BE2C (cell line): ENCODE data around the gene ADAMTSL1.

Experiments
- DNase-seq: peaks from one replicate; pipeline ENCODE4 v3.0.0-alpha.2; 2020
- H3K27me3 ChIP-seq: fragments of 250-450 bp; sonication (Bioruptor Pico); 2 replicates; pipeline ENCODE4 v1.5.1; 2020; ENCODE audit warnings: mild to moderate bottlenecking
- H3K36me3 ChIP-seq: fragments of 250-450 bp; sonication (Bioruptor Pico); 2 replicates; pipeline ENCODE4 v1.5.1; 2020; ENCODE audit warnings: mild to moderate bottlenecking
- H3K4me1 ChIP-seq: fragments of 250-450 bp; sonication (Bioruptor Pico); 2 replicates; pipeline ENCODE4 v1.5.1; 2020
- H3K4me3 ChIP-seq: 2 replicates; pipeline ENCODE4 v1.5.1; 2011; ENCODE audit warnings: low read depth, low read length
- H3K9me3 ChIP-seq: fragments of 250-450 bp; sonication (Bioruptor Pico); 2 replicates; pipeline ENCODE4 v1.5.1; 2020
- TF ChIP-seq, protein P1 (sequence below): IDR thresholded peaks from 2 replicates; pipeline ENCODE4 v1.5.1; 2012; ENCODE audit warnings: mild to moderate bottlenecking, low read depth, low read length

Gene ADAMTSL1

DNA sequence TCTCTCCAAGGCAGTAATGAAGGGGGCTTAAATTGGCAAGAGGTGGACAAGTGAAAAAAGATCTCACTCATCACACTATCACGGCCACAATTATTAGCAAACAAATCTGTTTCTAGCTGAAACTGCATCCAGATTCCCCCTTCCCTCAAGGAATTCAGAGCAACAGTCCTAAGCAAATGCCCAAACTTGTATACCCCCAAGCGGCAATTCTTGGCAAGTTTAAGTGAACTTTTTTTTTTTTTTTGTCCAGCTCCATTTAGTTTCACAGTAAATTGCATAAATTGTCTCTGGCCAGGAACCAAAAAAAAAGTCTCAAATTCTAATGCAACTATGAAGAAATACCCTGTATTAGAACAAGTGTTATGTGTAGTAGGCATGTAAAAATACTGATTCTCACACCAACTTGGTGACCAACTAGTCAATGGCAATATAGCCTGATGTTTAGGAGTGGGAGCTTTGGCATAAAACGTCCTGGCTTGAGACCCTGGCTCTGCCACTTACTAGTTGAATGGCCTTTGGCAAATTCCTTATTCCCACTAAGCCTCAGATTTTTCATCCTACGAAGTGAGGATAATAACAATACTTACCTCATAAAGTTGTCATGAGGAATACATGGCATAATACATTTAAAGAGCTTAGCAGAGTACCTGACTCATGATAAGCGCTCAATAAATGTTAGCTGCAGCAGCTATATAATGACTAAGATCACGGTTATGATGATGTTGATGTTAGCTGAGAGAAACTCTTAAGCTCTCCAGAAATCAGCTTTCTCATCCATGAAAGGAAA lies 193.2 kb downstream of the ADAMTSL1 start:
- Histone ChIP-seq H3K36me3 (no peaks in the 10 kb centered on the region), H3K27me3 (0 out of 2 replicates have a peak, but pooled peaks cover 6% of the 10 kb centered on the region)
- DNase-seq = no peak

DNA sequence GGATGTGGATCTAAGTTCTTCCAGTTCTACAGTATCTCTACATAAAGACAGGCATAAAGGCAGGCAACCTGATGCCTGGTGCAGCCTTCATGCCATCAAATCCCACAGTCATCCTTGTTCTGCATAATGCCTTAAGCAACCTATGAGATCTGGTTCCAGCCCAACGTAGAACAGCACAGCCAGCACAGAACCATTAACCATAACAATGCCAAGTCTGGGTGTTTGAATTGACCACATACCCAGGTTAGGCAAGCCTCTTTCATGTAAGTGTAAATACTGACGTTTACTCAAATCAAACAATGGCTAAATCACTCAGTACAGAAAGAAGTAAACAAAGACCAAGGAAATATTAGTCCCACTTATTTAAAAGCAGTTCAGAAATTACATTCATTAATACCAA lies 195.0 kb downstream of the ADAMTSL1 start:
- Histone ChIP-seq H3K9me3 (no peaks in the 10 kb centered on the region), H3K4me3 (no peak overlapping the region), H3K4me1 (no peaks in the 10 kb centered on the region), H3K36me3 (no peaks in the 10 kb centered on the region), H3K27me3 (0 out of 2 replicates have a peak, but pooled peaks cover 4% of the 10 kb centered on the region)
- TF ChIP-seq, protein P1, sequence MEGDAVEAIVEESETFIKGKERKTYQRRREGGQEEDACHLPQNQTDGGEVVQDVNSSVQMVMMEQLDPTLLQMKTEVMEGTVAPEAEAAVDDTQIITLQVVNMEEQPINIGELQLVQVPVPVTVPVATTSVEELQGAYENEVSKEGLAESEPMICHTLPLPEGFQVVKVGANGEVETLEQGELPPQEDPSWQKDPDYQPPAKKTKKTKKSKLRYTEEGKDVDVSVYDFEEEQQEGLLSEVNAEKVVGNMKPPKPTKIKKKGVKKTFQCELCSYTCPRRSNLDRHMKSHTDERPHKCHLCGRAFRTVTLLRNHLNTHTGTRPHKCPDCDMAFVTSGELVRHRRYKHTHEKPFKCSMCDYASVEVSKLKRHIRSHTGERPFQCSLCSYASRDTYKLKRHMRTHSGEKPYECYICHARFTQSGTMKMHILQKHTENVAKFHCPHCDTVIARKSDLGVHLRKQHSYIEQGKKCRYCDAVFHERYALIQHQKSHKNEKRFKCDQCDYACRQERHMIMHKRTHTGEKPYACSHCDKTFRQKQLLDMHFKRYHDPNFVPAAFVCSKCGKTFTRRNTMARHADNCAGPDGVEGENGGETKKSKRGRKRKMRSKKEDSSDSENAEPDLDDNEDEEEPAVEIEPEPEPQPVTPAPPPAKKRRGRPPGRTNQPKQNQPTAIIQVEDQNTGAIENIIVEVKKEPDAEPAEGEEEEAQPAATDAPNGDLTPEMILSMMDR = no peak
- no peak for DNase-seq

More for the DNA sequence above, 193.2 kb downstream of the ADAMTSL1 start:
- TF ChIP-seq, protein P1 = no peak
- H3K4me3 ChIP-seq = no peak overlapping the region
- no peaks in the 10 kb centered on the region for H3K4me1 ChIP-seq
- no peaks in the 10 kb centered on the region for H3K9me3 ChIP-seq

DNA sequence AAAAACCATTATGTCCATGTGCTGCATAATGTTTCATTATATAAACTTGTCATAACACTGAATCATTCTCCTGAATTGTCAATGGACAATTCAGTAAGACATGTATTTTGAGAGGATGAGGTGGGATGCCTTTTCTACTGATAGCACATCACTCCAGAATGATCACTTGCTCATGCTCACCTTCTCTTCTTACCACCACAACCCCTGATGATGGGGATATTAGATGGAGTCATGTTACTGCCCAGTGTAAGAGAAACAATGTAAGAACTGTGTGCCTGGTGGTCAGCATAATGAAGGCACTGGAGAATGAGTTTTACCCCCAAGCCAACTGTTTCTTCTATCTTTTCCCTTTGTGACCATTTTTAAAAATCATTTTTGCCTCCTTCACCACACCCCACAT lies 198.8 kb downstream of the ADAMTSL1 start:
- TF ChIP-seq, protein P1 = no peak
- Histone ChIP-seq H3K27me3 (no peaks in the 10 kb centered on the region), H3K4me1 (no peaks in the 10 kb centered on the region), H3K4me3 (no peak overlapping the region), H3K36me3 (no peaks in the 10 kb centered on the region), H3K9me3 (no peaks in the 10 kb centered on the region)
- no peak for DNase-seq

DNA sequence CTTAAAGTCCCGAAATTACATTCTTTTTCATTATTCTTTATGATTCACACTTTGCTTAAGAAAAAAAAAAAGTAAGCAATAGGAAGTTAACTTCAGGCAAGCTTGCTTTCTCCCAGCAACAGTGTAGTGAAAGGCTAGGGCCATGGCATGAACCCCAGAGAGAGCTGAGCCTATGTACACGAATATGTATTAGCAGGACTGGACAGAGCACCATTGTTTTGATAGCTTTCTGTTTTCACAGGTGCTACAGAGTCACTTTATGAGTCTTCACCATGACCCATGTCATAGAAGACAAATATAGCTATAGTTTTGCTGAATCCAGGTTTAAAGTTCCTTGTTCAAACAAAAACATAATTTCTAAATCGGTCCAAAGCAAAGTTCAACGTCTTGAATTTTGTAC lies 199.2 kb downstream of the ADAMTSL1 start:
- no peak for DNase-seq
- TF ChIP-seq, protein P1 = no peak
- Histone ChIP-seq H3K9me3 (no peaks in the 10 kb centered on the region), H3K27me3 (no peaks in the 10 kb centered on the region), H3K4me1 (no peaks in the 10 kb centered on the region), H3K4me3 (no peak overlapping the region), H3K36me3 (no peaks in the 10 kb centered on the region)

DNA sequence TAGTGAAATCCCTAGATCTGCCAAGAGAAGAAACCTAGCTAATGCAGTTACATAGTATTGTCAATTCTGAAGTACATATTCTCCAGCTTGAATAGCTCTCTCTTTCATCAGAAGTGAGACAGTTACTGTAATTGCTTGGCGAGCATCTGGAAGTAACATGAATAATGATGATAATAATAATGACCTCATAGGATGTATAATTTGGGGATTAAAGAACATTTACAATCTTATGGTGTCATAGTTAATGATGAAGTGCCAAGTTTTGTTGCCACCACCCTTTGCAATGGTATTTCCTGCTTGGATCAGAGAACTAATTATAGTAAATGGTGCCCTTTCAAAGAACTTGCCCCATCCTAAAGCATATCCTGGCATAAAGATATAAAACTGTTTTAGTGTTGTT lies 201.4 kb downstream of the ADAMTSL1 start:
- no peak for DNase-seq
- no peaks in the 10 kb centered on the region for H3K36me3 ChIP-seq
- no peaks in the 10 kb centered on the region for H3K4me1 ChIP-seq
- no peaks in the 10 kb centered on the region for H3K9me3 ChIP-seq
- no peaks in the 10 kb centered on the region for H3K27me3 ChIP-seq
- no peak overlapping the region for H3K4me3 ChIP-seq
- TF ChIP-seq, protein P1 = no peak

DNA sequence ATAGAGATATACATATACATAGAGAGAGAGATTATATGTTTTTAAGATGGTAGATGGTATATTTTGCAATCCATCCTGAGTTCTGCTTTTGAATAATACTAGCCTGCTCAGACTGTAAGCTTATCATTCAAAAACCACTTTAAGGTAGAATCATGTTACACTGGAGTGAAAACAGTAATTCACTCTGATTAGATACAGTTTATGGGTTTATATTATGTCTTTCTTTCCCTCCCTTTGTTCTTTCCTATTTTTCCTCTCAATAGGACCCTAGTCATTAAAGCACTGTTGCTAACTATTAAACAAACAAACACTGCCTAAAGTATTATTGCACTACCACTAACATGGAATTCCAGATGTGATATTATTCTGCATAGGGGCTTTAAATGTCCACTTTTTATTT lies 202.0 kb downstream of the ADAMTSL1 start:
- DNase-seq = no peak
- Histone ChIP-seq H3K9me3 (no peaks in the 10 kb centered on the region), H3K27me3 (no peaks in the 10 kb centered on the region), H3K36me3 (no peaks in the 10 kb centered on the region), H3K4me1 (no peaks in the 10 kb centered on the region), H3K4me3 (no peak overlapping the region)
- TF ChIP-seq, protein P1 = no peak
